RPMI7951 (cell line): Measurements from ENCODE around the gene ARHGAP45. TPM values are rescaled to one million over a fixed set of nuclear protein-coding genes. Genes with fewer than 3 reads are reported as not detected.

Source experiments
- DNase-seq: peaks from one replicate; pipeline ENCODE4 v3.0.0-alpha.2; 2012; ENCODE audit warnings: low read depth
- total RNA-seq: library from RNA; depleted of rRNA; stranded (reverse); fragments of >200 nt; shearing (Covaris generic); gene quantifications from 2 replicates; pipeline ENCODE4 v1.2.3, GENCODE V29; 2014

The ARHGAP45 gene
- total RNA-seq, 1 experiment from 2014 or later: 1.3 TPM

DNA sequence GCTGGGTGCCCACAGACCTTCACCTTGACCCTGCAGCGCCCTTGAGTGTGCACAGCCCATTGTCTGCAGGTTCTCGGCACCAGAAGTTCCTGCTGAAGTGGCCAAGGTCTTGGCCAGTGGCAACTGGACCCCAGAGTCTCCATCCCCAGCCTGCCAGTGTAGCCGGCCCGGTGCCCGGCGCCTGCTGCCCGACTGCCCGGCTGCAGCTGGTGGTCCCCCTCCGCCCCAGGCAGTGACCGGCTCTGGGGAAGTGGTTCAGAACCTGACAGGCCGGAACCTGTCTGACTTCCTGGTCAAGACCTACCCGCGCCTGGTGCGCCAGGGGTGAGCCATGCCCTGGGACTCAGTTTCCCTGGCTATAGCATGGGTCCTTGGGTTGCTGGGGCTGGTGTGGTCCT, 11.9 kb upstream of the ARHGAP45 start:
- no peak for DNase-seq

DNA sequence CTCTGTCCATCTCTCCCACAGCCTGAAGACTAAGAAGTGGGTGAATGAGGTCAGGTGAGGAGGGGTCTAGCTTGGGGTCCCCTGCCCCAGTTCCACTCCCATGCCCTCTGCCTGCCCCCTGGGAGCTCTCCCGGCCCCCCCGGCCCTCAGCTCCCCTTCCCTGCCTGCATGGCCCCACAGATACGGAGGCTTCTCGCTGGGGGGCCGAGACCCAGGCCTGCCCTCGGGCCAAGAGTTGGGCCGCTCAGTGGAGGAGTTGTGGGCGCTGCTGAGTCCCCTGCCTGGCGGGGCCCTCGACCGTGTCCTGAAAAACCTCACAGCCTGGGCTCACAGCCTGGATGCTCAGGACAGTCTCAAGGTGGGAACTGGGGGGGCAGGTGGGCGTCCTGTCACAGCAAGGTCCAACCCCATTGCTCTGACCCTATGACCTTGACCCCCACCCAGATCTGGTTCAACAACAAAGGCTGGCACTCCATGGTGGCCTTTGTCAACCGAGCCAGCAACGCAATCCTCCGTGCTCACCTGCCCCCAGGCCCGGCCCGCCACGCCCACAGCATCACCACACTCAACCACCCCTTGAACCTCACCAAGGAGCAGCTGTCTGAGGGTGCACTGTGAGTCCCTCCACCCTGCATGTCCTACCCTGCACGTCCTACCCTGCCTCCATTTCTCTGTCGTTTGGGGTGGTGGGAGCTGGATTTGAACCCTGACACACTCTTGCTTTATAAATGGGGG, 10.9 kb upstream of the ARHGAP45 start:
- DNase-seq: no peak

DNA sequence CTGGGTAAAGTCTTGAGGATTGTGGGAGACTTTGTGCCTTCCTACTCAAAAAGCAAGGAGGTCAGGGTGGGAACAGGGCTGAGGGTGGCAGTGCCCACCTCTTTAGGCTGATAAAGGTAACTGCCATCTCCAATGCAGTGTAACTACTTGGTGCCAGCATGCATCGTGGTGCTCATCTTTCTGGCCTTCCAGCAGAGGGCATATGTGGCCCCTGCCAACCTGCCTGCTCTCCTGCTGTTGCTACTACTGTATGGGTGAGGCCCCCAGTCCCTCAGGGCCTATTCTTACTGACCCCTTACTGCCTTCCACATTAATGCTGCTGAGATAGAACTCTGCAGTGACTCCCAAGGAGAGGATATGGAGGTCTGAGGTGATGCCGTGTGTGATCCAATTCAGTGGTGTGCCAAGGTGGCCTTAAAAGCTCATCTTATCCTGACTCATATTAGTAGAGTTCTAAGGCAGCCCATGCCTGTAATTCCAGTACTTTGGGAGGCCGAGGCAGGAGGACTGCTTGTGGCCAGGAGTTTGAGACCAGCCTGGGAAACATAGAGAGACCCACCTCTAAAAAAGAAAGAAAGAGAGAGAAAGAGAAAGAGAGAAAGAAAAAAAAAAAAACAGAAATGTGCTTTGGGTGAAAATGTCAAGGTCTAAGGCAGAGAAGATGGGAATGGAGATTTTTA, 9.7 kb upstream of the ARHGAP45 start:
- DNase-seq: peak; percentile 66

DNA sequence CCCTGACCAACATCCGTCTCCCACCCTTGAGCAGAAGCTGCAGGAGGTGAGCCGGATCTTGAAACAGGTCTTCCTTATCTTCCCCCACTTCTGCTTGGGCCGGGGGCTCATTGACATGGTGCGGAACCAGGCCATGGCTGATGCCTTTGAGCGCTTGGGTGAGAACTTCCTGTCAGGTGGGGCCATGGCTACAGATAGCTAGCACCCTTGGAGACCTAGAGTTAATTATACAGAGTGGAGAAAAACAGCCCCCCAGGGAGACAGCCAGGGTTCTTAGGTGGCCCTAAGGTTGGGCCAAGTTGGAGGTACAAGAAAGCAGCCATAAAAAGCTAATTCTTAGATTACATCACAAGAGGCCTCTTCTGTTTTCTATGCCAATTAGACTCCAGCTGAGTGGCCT, 8.9 kb upstream of the ARHGAP45 start:
- DNase-seq: no peak

DNA sequence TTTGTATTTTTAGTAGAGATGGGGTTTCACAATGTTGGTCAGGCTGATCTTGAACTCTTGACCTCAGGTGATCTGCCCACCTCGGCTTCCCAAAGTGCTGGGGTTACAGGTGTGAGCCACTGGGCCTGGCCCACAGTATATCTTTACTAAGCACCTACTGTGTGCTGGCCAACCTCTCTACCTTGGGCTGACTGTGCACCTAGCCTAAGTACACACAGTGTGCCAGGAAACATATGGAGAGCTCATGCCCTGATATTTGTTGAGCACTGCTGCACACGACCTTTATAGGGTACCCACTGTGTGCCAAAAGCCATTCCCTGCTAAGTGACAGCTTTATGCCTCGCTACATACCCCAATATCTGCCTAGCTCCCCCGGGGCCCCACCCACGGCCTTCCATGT, 6.3 kb upstream of the ARHGAP45 start:
- no peak for DNase-seq

DNA sequence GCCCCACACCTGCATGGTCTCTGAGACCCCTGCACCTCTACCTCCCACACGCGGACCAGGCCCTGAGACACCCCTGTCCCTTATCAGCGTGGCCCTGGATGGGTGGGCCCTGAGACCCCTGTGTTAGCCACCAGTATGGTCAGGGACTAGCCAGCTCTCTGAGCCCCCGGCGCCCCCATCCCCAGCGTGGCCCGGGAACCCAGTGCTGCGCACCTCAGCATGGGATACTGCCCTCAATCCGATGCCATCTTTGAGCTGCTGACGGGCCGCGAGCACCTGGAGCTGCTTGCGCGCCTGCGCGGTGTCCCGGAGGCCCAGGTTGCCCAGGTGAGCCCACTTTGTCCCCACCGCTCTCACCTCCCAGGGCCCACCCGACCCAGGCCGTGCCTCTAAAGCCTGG, 5.0 kb upstream of the ARHGAP45 start:
- no peak for DNase-seq

DNA sequence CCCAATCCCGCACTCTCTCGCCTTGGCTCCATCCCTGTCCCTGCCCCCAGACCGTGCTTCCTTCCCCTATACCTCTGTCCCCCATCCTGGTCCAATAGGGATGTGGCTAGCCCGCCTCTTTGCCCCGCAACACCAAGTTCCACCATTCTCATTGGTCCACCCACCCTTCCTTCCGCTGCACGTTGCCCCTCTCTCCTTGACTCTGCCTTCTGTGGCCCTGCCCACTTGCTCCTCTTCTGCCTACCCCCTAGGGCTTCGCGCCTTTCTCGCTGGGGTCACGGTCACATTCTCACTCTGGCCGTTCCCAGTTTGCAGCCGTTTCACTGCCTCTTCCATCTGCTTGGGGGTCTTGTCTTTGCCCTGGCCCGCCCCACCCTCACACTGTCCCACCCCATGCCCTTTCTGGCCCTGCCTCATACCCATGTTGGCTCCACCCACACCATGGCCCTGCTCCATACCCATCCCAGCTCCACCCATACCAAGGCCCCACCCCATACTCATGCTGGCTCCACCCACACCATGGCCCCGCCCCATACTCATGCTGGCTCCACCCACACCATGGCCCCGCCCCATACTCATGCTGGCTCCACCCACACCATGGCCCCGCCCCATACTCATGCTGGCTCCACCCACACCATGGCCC, 4.5 kb upstream of the ARHGAP45 start:
- no peak for DNase-seq

DNA sequence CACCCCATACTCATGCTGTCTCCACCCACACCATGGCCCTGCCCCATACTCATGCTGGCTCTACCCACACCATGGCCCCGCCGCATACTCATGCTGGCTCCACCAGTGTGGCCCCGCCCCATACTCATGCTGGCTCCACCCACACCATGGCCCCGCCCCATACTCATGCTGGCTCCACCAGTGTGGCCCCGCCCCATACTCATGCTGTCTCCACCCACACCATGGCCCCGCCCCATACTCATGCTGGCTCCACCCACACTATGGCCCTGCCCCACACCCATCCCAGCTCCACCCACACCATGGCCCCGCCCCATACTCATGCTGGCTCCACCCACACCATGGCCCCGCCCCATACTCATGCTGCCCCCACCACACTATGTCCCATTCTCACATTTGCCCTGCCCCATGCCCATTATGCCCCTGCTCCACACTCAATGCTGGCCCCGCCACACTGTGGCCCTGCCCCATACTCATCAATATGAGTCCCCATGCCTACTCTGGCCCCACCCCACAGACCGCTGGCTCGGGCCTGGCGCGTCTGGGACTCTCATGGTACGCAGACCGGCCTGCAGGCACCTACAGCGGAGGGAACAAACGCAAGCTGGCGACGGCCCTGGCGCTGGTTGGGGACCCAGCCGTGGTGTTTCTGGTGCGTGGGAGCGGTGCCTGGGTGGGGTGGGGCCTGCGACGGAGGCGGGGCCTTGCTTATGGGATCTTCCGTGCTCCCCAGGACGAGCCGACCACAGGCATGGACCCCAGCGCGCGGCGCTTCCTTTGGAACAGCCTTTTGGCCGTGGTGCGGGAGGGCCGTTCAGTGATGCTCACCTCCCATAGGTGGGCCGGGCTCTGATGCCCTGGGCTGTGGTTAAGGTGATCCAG, 3.7 kb upstream of the ARHGAP45 start:
- no peak for DNase-seq

DNA sequence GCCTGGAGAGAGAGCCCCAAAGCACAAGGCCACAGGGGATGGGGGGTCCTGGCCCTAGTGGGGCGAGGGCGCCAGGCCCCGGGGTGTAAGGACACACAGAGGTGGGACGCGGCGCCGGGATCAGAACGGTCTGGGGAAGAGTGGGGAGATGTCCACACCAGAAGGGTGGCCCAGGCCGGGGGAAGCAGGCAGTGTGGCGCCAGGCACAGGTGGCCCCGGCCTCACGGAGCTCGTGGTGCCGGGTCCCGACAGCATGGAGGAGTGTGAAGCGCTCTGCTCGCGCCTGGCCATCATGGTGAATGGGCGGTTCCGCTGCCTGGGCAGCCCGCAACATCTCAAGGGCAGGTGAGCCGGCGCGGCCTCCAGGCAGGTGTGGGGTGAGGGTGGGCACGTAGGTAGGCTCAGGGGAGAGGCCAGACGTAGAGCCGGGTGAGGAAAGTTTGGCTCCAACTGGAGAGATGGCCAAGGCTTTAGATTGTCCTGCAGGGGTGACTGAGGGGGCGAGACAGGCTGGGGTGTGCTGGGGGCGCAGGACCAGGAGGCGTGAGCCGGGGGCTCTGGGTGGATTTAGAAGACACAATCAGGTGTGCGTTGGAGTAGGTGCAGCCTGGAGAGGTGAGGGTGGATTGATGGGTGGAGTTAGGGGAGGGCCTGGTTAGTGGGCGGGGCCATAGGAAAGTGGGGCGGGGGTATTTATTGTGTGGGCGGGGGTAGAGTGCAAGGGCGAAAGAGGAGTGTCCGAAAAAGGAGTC, 2.9 kb upstream of the ARHGAP45 start:
- DNase-seq: no peak

DNA sequence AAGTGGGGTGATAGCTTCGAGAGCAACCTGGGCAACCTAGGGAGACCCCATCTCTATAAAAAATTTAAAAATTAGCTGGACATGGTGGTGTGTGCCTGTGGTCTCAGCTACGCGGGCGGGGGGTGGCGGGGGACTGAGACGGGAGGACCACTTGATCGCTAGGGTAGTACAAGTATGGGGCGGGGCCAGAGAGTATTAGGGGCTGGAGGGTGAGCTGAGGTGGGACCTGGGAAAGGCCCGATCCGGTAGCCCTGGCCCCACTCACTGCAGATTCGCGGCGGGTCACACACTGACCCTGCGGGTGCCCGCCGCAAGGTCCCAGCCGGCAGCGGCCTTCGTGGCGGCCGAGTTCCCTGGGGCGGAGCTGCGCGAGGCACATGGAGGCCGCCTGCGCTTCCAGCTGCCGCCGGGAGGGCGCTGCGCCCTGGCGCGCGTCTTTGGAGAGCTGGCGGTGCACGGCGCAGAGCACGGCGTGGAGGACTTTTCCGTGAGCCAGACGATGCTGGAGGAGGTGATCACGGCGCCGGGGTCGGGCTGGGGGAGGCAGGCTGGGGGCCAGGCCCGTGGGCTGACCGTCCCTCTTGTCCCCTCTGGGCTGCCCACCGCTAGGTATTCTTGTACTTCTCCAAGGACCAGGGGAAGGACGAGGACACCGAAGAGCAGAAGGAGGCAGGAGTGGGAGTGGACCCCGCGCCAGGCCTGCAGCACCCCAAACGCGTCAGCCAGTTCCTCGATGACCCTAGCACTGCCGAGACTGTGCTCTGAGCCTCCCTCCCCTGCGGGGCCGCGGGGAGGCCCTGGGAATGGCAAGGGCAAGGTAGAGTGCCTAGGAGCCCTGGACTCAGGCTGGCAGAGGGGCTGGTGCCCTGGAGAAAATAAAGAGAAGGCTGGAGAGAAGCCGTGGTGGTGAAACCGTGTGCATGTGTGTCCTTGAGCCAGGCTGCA, 2.0 kb upstream of the ARHGAP45 start:
- DNase-seq: peak; percentile 66

DNA sequence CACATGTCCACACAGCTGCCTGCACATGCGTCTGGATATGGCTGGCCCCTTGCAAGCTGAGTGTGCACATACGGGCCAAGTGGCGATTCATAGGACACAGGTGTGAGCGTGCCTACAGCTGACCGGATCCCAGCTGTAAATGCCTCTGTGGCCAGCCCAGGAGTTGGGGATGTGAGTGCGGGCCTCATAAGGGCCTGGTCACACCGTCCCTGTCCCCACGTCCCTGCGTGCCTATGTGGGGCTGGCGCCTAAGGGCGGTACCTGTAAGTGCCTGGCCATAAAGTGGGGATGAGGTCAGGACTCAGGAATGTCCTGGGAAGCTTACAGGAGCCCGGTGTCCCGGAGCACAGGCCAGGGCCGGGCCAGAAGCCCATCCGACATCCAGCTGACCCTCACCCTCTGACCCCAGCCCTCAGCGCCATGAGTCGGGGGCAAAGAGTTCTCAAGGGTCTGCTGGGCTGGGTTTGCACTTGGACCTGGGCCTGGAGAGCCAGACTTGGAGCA, 1.3 kb upstream of the ARHGAP45 start:
- DNase-seq: no peak

DNA sequence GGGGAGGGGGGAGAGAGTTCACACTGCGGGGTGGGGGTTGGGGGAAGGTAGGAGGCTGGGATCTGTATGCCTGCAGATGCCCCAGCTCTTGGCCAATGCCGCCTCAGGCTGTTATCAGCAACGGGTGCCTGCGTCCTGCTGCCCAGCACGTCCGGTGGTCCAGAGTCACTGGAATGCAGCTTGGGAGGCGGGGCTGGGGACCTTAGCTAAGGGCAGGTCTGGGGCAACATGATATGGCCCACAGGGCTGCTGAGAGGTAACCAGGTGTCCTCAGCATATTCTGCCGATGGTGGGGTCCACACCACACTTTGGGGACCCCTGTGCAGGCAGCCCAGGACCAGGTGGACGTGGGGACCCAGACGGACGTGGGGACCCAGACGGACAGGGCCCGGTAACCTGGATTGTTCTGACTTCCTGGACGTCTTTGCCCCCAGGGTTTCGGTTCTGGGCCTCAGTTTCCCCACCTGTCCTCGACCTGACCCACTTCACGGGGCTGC, 668 bp upstream of the ARHGAP45 start:
- DNase-seq: no peak

DNA sequence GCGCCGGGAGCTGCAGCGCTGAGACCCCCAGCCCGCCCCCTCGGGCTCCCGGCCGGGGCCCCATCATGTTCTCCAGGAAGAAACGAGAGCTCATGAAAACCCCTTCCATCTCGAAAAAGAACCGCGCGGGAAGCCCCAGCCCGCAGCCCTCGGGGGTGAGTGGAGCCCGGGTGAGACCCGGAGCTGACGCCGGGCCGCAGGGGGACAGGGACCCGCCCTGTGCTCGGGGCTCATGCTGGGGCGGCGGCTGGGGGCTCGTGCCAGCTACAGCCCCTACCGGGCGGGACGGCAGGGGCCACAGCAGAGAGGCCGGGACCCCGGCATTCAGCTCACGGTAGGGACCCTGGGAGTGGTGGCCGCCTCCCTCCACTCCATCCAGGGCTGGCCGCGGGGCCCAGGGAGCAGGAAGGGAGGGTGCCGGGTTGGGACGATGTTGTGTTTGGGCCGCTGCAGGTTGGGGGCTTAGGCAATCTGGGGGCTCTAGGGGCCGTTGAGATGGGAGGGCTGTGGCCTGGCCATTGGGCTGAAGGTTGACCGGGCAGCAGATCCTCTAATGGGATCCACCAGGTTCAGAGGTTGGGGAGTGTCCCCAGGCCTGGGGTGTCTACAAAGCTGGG, 482 bp downstream of the ARHGAP45 start:
- no peak for DNase-seq

DNA sequence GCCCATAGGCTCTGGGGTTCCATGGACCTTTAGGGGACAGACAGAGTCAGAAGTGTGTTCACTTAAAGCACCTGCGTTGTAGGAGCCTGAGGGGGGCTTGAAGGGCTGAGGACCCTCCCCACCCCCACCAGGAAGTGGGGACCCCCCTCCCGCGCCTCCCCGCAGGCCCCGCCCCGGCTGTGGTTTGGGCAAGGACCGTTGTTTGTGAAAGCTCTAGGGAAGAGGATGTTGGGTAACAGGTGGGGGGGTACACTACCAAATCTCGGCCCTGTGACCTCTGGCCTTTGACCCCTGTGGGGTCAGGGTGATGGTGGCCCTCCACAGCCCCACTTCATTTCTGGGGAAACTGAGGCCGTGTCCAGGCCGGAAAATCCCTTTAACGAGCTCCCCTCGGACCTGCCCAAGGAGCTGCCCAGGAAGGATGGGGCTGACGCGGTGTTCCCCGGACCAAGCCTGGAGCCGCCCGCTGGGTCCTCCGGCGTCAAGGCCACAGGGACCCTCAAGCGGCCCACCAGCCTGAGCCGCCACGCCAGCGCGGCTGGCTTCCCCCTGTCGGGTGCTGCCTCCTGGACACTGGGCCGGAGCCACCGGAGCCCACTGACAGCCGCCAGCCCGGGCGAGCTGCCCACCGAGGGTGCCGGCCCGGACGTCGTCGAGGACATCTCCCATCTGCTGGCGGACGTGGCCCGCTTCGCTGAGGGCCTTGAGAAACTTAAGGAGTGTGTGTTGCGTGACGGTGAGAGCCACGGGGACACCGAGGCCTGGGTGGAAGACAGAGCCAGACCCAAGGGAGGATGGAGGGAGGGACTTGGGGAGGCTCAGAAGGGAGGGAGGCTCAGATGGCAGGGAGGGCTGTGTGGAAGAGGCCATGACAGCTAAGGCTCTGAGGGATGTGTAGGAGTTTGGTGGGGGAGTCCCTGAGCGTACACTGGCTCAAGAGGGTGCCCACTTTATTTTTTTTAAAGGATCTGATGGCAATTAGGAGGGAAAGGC, 1.3 kb downstream of the ARHGAP45 start:
- no peak for DNase-seq

DNA sequence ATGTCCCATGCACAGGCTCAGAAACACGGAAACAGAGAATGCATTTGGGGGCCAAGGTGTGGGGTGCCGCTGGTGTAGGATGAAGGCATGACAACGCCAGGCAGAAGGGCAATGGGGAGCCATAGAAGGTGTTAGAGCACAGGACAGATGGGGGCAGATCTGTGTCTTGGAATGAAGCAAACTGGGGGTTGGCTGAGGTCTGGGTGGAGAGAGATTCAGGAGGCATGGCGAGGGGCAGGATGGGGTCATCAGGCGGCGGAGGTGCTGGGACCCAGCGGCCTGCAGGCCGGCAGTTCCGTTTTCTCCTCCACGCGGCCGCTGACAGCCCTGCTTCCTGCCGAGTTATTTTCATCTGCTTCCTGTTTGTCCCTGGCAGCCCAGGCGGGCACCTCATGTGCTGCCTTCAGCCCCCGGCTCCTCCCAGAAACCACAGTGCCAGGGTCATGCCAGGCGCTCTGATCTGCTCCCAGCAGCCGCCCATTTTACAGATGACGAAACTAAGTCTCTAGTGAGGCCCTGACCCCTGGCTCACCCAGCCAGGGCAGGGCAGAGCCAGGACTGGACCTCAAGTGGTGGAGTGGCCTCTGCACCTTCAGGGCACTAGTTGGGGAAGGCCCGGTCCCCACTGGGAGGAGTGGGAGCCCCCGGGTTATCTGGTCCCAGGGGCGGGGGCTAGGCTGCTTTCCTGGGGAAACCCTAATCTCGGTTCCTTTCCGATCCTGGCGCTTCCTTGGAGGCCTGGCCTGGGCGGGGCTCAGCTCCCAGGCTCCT, 2.2 kb downstream of the ARHGAP45 start:
- no peak for DNase-seq

DNA sequence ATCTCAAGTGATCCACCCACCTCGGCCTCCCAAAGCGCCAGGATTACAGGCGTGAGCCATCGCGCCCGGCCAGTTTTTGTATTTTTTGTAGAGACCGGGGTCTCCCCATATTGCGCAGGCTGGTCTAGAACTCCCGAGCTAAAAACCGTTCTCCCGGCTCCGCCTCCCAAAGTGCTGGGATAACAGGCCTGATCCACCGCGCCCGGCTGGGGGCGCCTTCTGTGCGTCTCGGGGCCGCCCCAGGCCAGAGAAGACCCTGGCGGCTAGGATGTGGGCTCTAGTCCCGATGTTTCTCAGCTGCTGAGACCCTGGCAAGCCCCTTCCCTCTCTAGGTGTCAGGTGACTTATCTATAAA, 3.6 kb downstream of the ARHGAP45 start:
- no peak for DNase-seq
